Liver (tissue), 9 donors: Measurements from ENCODE around the gene RNF145. TPM values are rescaled to one million over a fixed set of nuclear protein-coding genes. Genes with fewer than 3 reads are reported as not detected.

Experiments used
- DNase-seq: peaks from one replicate; pipeline ENCODE4 v3.0.0-alpha.2; 2017; ENCODE audit warnings: low spot score
- H3K27ac ChIP-seq, 2 donors: one replicate each; pipeline ENCODE4 v1.7.0; 2013; ENCODE audit warnings: inconsistent platforms in 2 of 2, low read length in 2 of 2, control low read depth in 1 of 2, low read depth in 1 of 2, mild to moderate bottlenecking in 1 of 2
- H3K27me3 ChIP-seq, 4 donors: one replicate each; pipeline versions ENCODE4 v1.6.1 to v1.7.0; 2013; ENCODE audit warnings: low read length in 3 of 4, inconsistent platforms in 1 of 4, mild to moderate bottlenecking in 1 of 4, moderate library complexity in 1 of 4; ENCODE audit not compliant: control insufficient read depth in 4 of 4, insufficient read depth in 4 of 4
- H3K36me3 ChIP-seq, 4 donors: one replicate each; pipeline versions ENCODE4 v1.6.1 to v1.7.0; 2013; ENCODE audit warnings: low read length in 3 of 4, mild to moderate bottlenecking in 3 of 4, low read depth in 1 of 4, moderate library complexity in 1 of 4; ENCODE audit not compliant: control insufficient read depth in 4 of 4, insufficient read depth in 3 of 4
- H3K4me1 ChIP-seq, 4 donors: one replicate each; pipeline versions ENCODE4 v1.6.1 to v1.7.0; 2013; ENCODE audit warnings: low read length in 3 of 4, mild to moderate bottlenecking in 3 of 4, moderate library complexity in 1 of 4; ENCODE audit not compliant: control insufficient read depth in 4 of 4, insufficient read depth in 4 of 4
- H3K4me3 ChIP-seq, 3 donors: one replicate each; pipeline versions ENCODE4 v1.6.1 to v1.7.0; 2013; ENCODE audit warnings: low read length in 3 of 3, control low read depth in 1 of 3, low read depth in 1 of 3, mild to moderate bottlenecking in 1 of 3
- H3K9ac ChIP-seq, 2 donors: one replicate each; pipeline ENCODE4 v1.7.0; 2013; ENCODE audit warnings: low read length in 2 of 2, mild to moderate bottlenecking in 2 of 2, moderate library complexity in 2 of 2, control low read depth in 1 of 2, low read depth in 1 of 2
- H3K9me3 ChIP-seq, 4 donors: one replicate each; pipeline versions ENCODE4 v1.6.1 to v1.7.0; 2013; ENCODE audit warnings: low read length in 3 of 4; ENCODE audit not compliant: control insufficient read depth in 4 of 4
- ATF3 ChIP-seq: IDR thresholded peaks from 2 replicates; pipeline ENCODE4 v1.6.1; 2016; ENCODE audit warnings: antibody characterized with exemption
- CTCF ChIP-seq: fragments of 150-350 bp; IDR thresholded peaks from 2 replicates; pipeline ENCODE4 v1.5.1; 2017; ENCODE audit warnings: improper control_type of control experiment, low read depth, low read length; ENCODE audit not compliant: missing input control
- EGR1 ChIP-seq, 2 donors: IDR thresholded peaks; 2 replicates each; pipeline ENCODE4 v1.6.1; 2016 to 2018; ENCODE audit warnings: antibody characterized with exemption in 2 of 2, low read depth in 2 of 2
- FOXA1 ChIP-seq: IDR thresholded peaks from 2 replicates; pipeline ENCODE4 v1.6.1; 2016; ENCODE audit warnings: antibody characterized with exemption
- FOXA2 ChIP-seq: IDR thresholded peaks from 2 replicates; pipeline ENCODE4 v1.6.1; 2016; ENCODE audit warnings: antibody characterized with exemption
- GABPA ChIP-seq, 2 donors: IDR thresholded peaks in 1 of 2; conservative IDR thresholded peaks in 1 of 2; 2 replicates each; pipeline ENCODE4 v1.6.1; 2016; ENCODE audit warnings: antibody characterized with exemption in 2 of 2, mild to moderate bottlenecking in 1 of 2, moderate library complexity in 1 of 2
- HNF4A ChIP-seq, 2 donors: conservative IDR thresholded peaks; 2 replicates each; pipeline ENCODE4 v1.6.1; 2016; ENCODE audit warnings: antibody characterized with exemption in 2 of 2, mild to moderate bottlenecking in 2 of 2
- HNF4G ChIP-seq: IDR thresholded peaks from 2 replicates; pipeline ENCODE4 v1.6.1; 2016; ENCODE audit warnings: antibody characterized with exemption
- JUND ChIP-seq, 2 donors: IDR thresholded peaks; 2 replicates each; pipeline ENCODE4 v1.6.1; 2016; ENCODE audit warnings: antibody characterized with exemption in 2 of 2
- MAX ChIP-seq: IDR thresholded peaks from 2 replicates; pipeline ENCODE4 v1.6.1; 2016; ENCODE audit warnings: antibody characterized with exemption
- NR2F2 ChIP-seq: IDR thresholded peaks from 2 replicates; pipeline ENCODE4 v1.6.1; 2016; ENCODE audit warnings: antibody characterized with exemption
- RAD21 ChIP-seq, 2 donors: IDR thresholded peaks; 2 replicates each; pipeline ENCODE4 v1.6.1; 2016; ENCODE audit warnings: antibody characterized with exemption in 2 of 2, mild to moderate bottlenecking in 2 of 2
- REST ChIP-seq: IDR thresholded peaks from 2 replicates; pipeline ENCODE4 v1.6.1; 2016; ENCODE audit warnings: antibody characterized with exemption, mild to moderate bottlenecking
- RXRA ChIP-seq, 2 donors: IDR thresholded peaks; 2 replicates each; pipeline ENCODE4 v1.6.1; 2017 to 2018; ENCODE audit warnings: antibody characterized with exemption in 2 of 2, mild to moderate bottlenecking in 1 of 2
- SP1 ChIP-seq: IDR thresholded peaks from 2 replicates; pipeline ENCODE4 v1.6.1; 2018; ENCODE audit warnings: antibody characterized with exemption, mild to moderate bottlenecking
- TAF1 ChIP-seq: conservative IDR thresholded peaks from 2 replicates; pipeline ENCODE4 v1.6.1; 2016; ENCODE audit warnings: antibody characterized with exemption, mild to moderate bottlenecking
- YY1 ChIP-seq: IDR thresholded peaks from 2 replicates; pipeline ENCODE4 v1.6.1; 2016; ENCODE audit warnings: antibody characterized with exemption, mild to moderate bottlenecking
- ZBTB33 ChIP-seq: IDR thresholded peaks from 2 replicates; pipeline ENCODE4 v1.6.1; 2016; ENCODE audit warnings: antibody characterized with exemption
- WGBS: extraction: QIAGEN DNeasy Blood & Tissue Kit; methylation state at CpG from one replicate; pipeline ENCODE4 v1.1.7; 2013; 5-methylcytosine and 5-hydroxymethylcytosine counted together
- polyA plus RNA-seq, 2 donors: library from polyadenylated mRNA; stranded (reverse) in 1 of 2; unstranded in 1 of 2; fragments of 200-250 nt in 1 of 2; fragments of >200 nt in 1 of 2; fragmentation: Nextera tagmentation in 1 of 2; extraction: Ambion mirVana in 1 of 2; gene quantifications; one replicate each; pipeline versions ENCODE4 v1.2.1 to v1.2.3, GENCODE V29; 2013 to 2015
- total RNA-seq, 2 donors: library from RNA; depleted of rRNA; stranded (reverse); fragments of >200 nt; gene quantifications; one replicate each; pipeline ENCODE4 v1.2.3, GENCODE V29; 2014
- donor health status: healthy.
- donor health status: healthy.
- donor health status: healthy.
- donor health status: healthy.
- donor health status: healthy.

The RNF145 gene
- total and polyA plus RNA-seq, 4 donors, result 2.9 to 34.6 (median 11.7) TPM

- no peaks in the 10 kb centered on the region for H3K9me3 ChIP-seq
- no peaks in the 10 kb centered on the region for H3K4me1 ChIP-seq
- no peak overlapping the region for H3K9ac ChIP-seq
- H3K4me3 ChIP-seq, result no peak overlapping the region
- 87% methylated on average over 3 of the region's 3 CpGs for WGBS
- DNase-seq, result no peak
- no peak overlapping the region for H3K27ac ChIP-seq
- no peaks in the 10 kb centered on the region for H3K27me3 ChIP-seq
- no peaks in the 10 kb centered on the region for H3K36me3 ChIP-seq
- no peak for TF ChIP-seq EGR1 (IDR thresholded peaks at IDR 0.05; ENCODE audit: low read depth in 2 of 2)
- TF ChIP-seq HNF4G, result no peak
- no peak for TF ChIP-seq TAF1
- TF ChIP-seq SP1, result no peak
- no peak for TF ChIP-seq ATF3
- TF ChIP-seq MAX, result no peak
- no peak for TF ChIP-seq FOXA1
- TF ChIP-seq CTCF, result no peak
- no peak for TF ChIP-seq FOXA2
- TF ChIP-seq NR2F2, result no peak
- no peak for TF ChIP-seq REST
- no peak for TF ChIP-seq YY1
- TF ChIP-seq HNF4A (conservative IDR thresholded peaks at IDR 0.05), result no peak
- TF ChIP-seq RAD21 (IDR thresholded peaks at IDR 0.05), result no peak
- TF ChIP-seq GABPA (IDR thresholded peaks at IDR 0.05 in 1 of 2, conservative IDR thresholded peaks at IDR 0.05 in 1 of 2), result no peak
- no peak for TF ChIP-seq JUND (IDR thresholded peaks at IDR 0.05)
- no peak for TF ChIP-seq RXRA (IDR thresholded peaks at IDR 0.05)
Measured at GRCh38 chr5:159223469-159223868, 14.1 kb upstream of the RNF145 start.

GRCh38 chr5:159220206-159220605 is 10.9 kb upstream of the RNF145 start:
- H3K4me3 ChIP-seq, result no peak overlapping the region
- H3K27me3 ChIP-seq, result no peaks in the 10 kb centered on the region
- no peak for DNase-seq
- no peaks in the 10 kb centered on the region for H3K4me1 ChIP-seq
- no peaks in the 10 kb centered on the region for H3K9me3 ChIP-seq
- WGBS, result 76% methylated on average over 5 of the region's 5 CpGs
- H3K9ac ChIP-seq, result no peak overlapping the region
- H3K27ac ChIP-seq, result no peak overlapping the region
- no peaks in the 10 kb centered on the region for H3K36me3 ChIP-seq
- TF ChIP-seq HNF4A (conservative IDR thresholded peaks at IDR 0.05) (no peak), RAD21 (IDR thresholded peaks at IDR 0.05) (no peak), RXRA (IDR thresholded peaks at IDR 0.05) (no peak), REST (no peak), TAF1 (no peak), EGR1 (IDR thresholded peaks at IDR 0.05; ENCODE audit: low read depth in 2 of 2) (no peak), GABPA (IDR thresholded peaks at IDR 0.05 in 1 of 2, conservative IDR thresholded peaks at IDR 0.05 in 1 of 2) (no peak), ATF3 (no peak), HNF4G (no peak), ZBTB33 (no peak), MAX (no peak), SP1 (no peak), NR2F2 (no peak), FOXA1 (no peak), FOXA2 (no peak), JUND (IDR thresholded peaks at IDR 0.05) (no peak), YY1 (no peak)
